Bronchial epithelial cell (primary cell): ENCODE data around the gene MACROH2A1. TPM values are rescaled to one million over a fixed set of nuclear protein-coding genes. Genes with fewer than 3 reads are reported as not detected.

Source experiments
- DNase-seq: peaks from one replicate; pipeline ENCODE4 v3.0.0-alpha.2; 2010; ENCODE audit warnings: low read depth
- FAIRE-seq: peaks from 2 replicates; lab custom pipeline; 2011; peaks lifted over from hg19 to GRCh38; lab: Jason Lieb, UNC
- H3K27me3 ChIP-seq: 2 replicates; pipeline ENCODE4 v1.5.1; 2011; ENCODE audit warnings: low read length; ENCODE audit not compliant: control insufficient read depth, insufficient read depth
- H3K36me3 ChIP-seq: 2 replicates; pipeline ENCODE4 v1.5.1; 2011; ENCODE audit warnings: low read length; ENCODE audit not compliant: control insufficient read depth, insufficient read depth
- H3K4me3 ChIP-seq: 2 replicates; pipeline ENCODE4 v1.5.1; 2011; ENCODE audit warnings: mild to moderate bottlenecking, low read depth, low read length, control low read depth
- CTCF ChIP-seq: IDR thresholded peaks from 2 replicates; pipeline ENCODE4 v1.5.1; 2011; ENCODE audit warnings: mild to moderate bottlenecking, moderate library complexity, low read length, control low read depth, inconsistent platforms; ENCODE audit not compliant: insufficient read depth, severe bottlenecking
- total RNA-seq: library from RNA; depleted of rRNA; stranded (reverse); fragments of >200 nt; gene quantifications from 2 replicates; pipeline ENCODE4 v1.2.1, GENCODE V29; 2014

Gene MACROH2A1
- total RNA-seq, 1 donor from 2014 or later: 257 TPM

GRCh38 chr5:135445306-135445985 is 46.4 kb upstream of the MACROH2A1 start:
- H3K27me3 ChIP-seq: peaks cover 21% of the 10 kb centered on the region
- FAIRE-seq (no peak), DNase-seq (no peak)
- no peak for TF ChIP-seq CTCF
- no peaks in the 10 kb centered on the region for H3K36me3 ChIP-seq
- H3K4me3 ChIP-seq: no peak overlapping the region

DNA sequence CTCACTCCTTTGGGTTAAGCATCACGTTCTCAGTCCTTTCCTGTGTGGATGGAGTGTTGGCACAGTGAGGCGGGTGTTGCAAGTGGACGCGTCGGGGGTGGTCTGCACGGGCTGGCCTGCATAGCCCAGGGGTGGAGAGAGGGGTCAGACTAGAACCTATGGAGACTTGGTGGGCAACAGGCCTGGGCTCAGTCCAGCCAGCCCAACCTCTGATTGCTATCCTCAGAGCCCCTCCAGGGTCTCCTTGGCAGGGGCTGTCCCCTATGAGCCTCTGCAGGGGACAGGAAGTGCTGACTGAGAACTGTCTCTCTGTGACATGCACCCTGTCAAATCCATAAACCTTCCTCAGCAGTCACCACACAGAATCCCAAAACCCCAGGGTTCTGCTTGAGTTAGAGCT is 45.9 kb upstream of the MACROH2A1 start:
- H3K27me3 ChIP-seq: peaks cover 18% of the 10 kb centered on the region

DNA sequence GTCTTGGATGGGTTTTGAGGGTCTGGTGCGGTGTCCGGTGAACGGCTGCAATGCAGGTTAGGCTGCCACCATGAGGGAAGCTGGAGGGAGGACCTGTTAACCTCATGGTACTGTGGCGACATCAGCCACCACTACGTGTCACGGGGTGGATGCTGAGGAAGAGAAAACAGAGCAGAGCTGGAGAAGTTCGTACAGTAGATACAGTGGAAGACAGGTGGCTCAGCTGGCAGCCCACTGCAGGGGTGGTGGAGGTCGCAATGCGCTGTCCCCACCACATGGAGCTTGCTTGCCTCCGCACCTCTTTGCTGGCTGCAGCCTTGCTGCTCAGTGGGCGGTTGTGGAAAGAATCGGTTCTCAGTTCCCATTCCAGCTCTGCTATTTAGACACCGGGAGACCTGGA is 45.3 kb upstream of the MACROH2A1 start:
- no peak for TF ChIP-seq CTCF
- no peaks in the 10 kb centered on the region for H3K36me3 ChIP-seq
- no peak for DNase-seq
- no peak for FAIRE-seq
- no peak overlapping the region for H3K4me3 ChIP-seq
- H3K27me3 ChIP-seq: peaks cover 18% of the 10 kb centered on the region

More for the DNA sequence above, 45.9 kb upstream of the MACROH2A1 start:
- H3K4me3 ChIP-seq: no peak overlapping the region
- FAIRE-seq (no peak), DNase-seq (no peak)
- TF ChIP-seq CTCF: no peak
- H3K36me3 ChIP-seq: no peaks in the 10 kb centered on the region

DNA sequence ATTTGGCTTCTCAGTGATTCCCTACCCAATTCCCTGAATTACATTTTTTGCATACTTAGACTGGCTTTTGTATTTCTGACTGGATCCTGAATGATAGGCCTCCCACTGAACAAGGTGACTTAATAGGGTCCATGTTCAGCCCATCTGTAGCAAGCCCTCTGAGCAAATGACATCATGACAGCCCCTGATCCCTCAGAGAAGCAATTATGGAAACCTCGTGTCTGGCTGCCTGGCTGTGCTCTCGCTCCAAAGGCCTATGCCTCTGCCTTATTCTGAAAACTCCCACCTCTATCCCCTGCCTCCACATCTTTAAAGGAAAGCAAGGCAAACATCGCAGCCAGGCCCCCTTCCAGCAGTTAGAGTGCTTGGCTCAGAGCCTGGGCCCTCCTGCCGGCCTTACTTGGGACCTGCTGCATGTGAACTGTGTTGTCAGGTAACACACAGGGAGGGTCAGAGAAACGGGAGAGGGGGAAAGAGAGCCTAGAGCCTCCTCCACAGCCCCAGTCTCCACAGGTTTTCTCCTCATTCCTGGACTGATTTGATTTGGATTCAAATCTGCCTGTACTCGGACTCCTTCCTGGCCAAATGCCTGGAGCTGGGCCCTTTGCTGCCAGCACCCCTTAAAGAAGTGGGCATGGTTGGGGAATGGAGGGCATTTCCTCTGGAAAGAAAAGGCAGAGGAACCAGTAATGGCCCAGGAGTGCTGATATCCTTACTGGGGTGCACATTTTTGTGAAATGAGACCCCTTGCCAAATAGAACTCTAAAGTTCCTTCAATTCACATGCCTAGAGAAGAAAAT is 44.3 kb upstream of the MACROH2A1 start:
- Histone ChIP-seq H3K36me3 (no peaks in the 10 kb centered on the region), H3K27me3 (peaks cover 15% of the 10 kb centered on the region), H3K4me3 (no peak overlapping the region)
- no peak for DNase-seq
- no peak for FAIRE-seq
- no peak for TF ChIP-seq CTCF

DNA sequence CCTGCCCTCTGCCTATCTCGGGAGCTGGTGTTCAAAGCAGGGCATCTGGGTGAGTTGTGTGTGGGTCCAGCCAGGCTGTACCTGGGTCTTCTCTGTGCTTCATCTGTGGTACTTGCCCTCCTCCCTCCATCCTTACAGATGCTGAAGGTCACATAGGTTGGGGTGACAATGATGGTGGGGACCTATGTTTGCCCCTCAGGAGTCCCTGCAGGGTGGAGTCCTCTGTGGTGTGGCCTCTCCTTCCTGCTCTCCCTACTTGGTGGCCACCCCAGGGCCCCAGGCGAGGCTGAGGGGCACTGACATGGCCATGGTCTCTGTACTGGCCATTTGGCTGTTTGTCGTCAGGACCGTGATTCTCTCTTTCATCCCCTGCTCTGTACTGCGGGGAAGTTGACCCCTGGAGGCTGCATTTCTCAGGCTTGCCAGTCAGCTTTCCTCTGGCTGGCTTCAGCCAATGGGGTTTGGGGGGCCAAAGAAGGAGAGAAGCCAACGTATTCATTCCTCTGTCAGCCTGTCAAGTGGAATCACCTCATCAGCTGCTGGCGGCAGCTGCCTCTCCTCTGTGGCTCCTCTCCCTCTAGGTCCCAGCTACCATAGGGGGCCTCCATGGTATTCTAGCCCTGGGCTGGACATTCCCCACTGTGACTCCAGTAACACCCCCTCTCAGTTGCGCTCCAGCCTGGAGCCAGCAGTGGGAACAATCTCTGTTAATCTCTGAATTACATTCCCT is 43.6 kb upstream of the MACROH2A1 start:
- Histone ChIP-seq H3K27me3 (peaks cover 9% of the 10 kb centered on the region), H3K4me3 (no peak overlapping the region), H3K36me3 (no peaks in the 10 kb centered on the region)
- DNase-seq: no peak
- no peak for FAIRE-seq
- no peak for TF ChIP-seq CTCF
